Endothelial cell of umbilical vein (primary cell): Measurements from ENCODE around the gene PGAP1. TPM values are rescaled to one million over a fixed set of nuclear protein-coding genes. Genes with fewer than 3 reads are reported as not detected.

ENCODE experiments used
- BruUV-seq: library from RNA; stranded (reverse); fragments of 400-500 nt; replicated peaks from 2 replicates; lab custom pipeline; 2021; lab: Mats Ljungman, UMichigan
- CTCF ChIA-PET: fragments of 300-600, 350-600 bp; sonication (Branson Sonifier 250); formaldehyde crosslinking; loops from one replicate; lab custom pipeline; 2021; ENCODE audit warnings: antibody characterized with exemption, inconsistent platforms; lab: Charles Lee
- POLR2A ChIA-PET: fragments of 300-600, 350-600 bp; sonication (Branson Sonifier 250); formaldehyde crosslinking; loops from one replicate; lab custom pipeline; 2021; ENCODE audit warnings: antibody characterized with exemption, inconsistent platforms; lab: Charles Lee
- DNase-seq: peaks from one replicate; pipeline ENCODE4 v3.0.0-alpha.2; 2011; ENCODE audit warnings: low read depth, low spot score
- FAIRE-seq: peaks from 2 replicates; lab custom pipeline; 2011; peaks lifted over from hg19 to GRCh38; lab: Jason Lieb, UNC
- H2AFZ ChIP-seq: 2 replicates; pipeline ENCODE4 v1.6.0; 2012; ENCODE audit warnings: low read depth, low read length, control low read depth, inconsistent platforms
- H3K27ac ChIP-seq: 2 replicates; pipeline ENCODE4 v1.5.1; 2011; ENCODE audit warnings: low read depth, mild to moderate bottlenecking, control low read depth, low read length, moderate library complexity; ENCODE audit not compliant: insufficient read depth
- H3K27me3 ChIP-seq, 2 experiments: 2 replicates each; pipeline versions ENCODE4 v1.6.0 to v1.6.1; 2011; ENCODE audit warnings: low read length in 2 of 2, mixed read lengths in 1 of 2; ENCODE audit not compliant: control insufficient read depth in 2 of 2, insufficient read depth in 2 of 2
- H3K36me3 ChIP-seq, 2 experiments: 2 replicates in 1 of 2; 3 replicates in 1 of 2; pipeline ENCODE4 v1.5.1; 2011; ENCODE audit warnings: low read length in 2 of 2, mild to moderate bottlenecking in 1 of 2, moderate library complexity in 1 of 2; ENCODE audit not compliant: control insufficient read depth in 2 of 2, insufficient read depth in 2 of 2; ENCODE audit errors: extremely low read depth in 1 of 2
- H3K4me1 ChIP-seq: 3 replicates; pipeline ENCODE4 v1.5.1; 2011; ENCODE audit warnings: mild to moderate bottlenecking, low read length; ENCODE audit not compliant: control insufficient read depth, insufficient read depth; ENCODE audit errors: extremely low read depth
- H3K4me2 ChIP-seq: 2 replicates; pipeline ENCODE4 v1.6.1; 2011; ENCODE audit warnings: low read length, control low read depth, mixed read lengths; ENCODE audit not compliant: insufficient read depth
- H3K4me3 ChIP-seq, 3 experiments: fragments of 200-600 bp in 1 of 3; sonication (generic), shearing (Covaris generic) in 1 of 3; replicated peaks in 1 of 3; 2 replicates each; pipeline ENCODE4 v1.5.1; 2011 to 2016; ENCODE audit warnings: control low read depth in 3 of 3, low read length in 3 of 3, mild to moderate bottlenecking in 2 of 3, inconsistent platforms in 1 of 3, low read depth in 1 of 3, moderate library complexity in 1 of 3; ENCODE audit not compliant: insufficient read depth in 1 of 3
- H3K79me2 ChIP-seq: 2 replicates; pipeline ENCODE4 v1.6.0; 2012; ENCODE audit warnings: low read length, inconsistent platforms; ENCODE audit not compliant: control insufficient read depth, insufficient read depth
- H3K9ac ChIP-seq: replicated peaks from 2 replicates; pipeline ENCODE3; 2011; ENCODE audit warnings: low read length, control low read depth; ENCODE audit not compliant: insufficient read depth; ENCODE audit errors: extremely low read depth
- H3K9me1 ChIP-seq: replicated peaks from 3 replicates; pipeline ENCODE4 v1.6.0; 2011; ENCODE audit warnings: mild to moderate bottlenecking, low read length; ENCODE audit not compliant: control insufficient read depth, insufficient read depth; ENCODE audit errors: extremely low read depth
- H3K9me3 ChIP-seq: replicated peaks from 2 replicates; pipeline ENCODE4 v1.5.1; 2012; ENCODE audit warnings: low read length, inconsistent platforms; ENCODE audit not compliant: control insufficient read depth, insufficient read depth
- H4K20me1 ChIP-seq: replicated peaks from 2 replicates; pipeline ENCODE3; 2011; ENCODE audit warnings: mild to moderate bottlenecking, low read length; ENCODE audit not compliant: control insufficient read depth, insufficient read depth; ENCODE audit errors: extremely low read depth
- CTCF ChIP-seq, 2 donors: IDR thresholded peaks; 1 replicate in 1 of 2; 2 replicates in 1 of 2; pipeline ENCODE4 v1.5.1; 2011; ENCODE audit warnings: low read length in 2 of 2, mild to moderate bottlenecking in 2 of 2, moderate library complexity in 2 of 2, control low read depth in 1 of 2, inconsistent platforms in 1 of 2, low read depth in 1 of 2; ENCODE audit not compliant: insufficient read depth in 1 of 2; ENCODE audit errors: extremely low read depth in 1 of 2
- EZH2 ChIP-seq: IDR thresholded peaks from 2 replicates; pipeline ENCODE4 v1.6.1; 2012; ENCODE audit warnings: borderline replicate concordance, low read depth, mild to moderate bottlenecking, moderate library complexity, low read length, inconsistent platforms; ENCODE audit not compliant: severe bottlenecking
- FOS ChIP-seq: IDR thresholded peaks from 2 replicates; pipeline ENCODE4 v1.6.1; 2011; ENCODE audit warnings: mild to moderate bottlenecking, low read length, moderate library complexity, borderline replicate concordance; ENCODE audit not compliant: insufficient read depth
- GATA2 ChIP-seq: IDR thresholded peaks from 2 replicates; pipeline ENCODE4 v1.7.0; 2011; ENCODE audit warnings: low read depth, mild to moderate bottlenecking, moderate library complexity, mixed read lengths, low read length; ENCODE audit not compliant: insufficient read length, insufficient read depth
- JUN ChIP-seq: IDR thresholded peaks from 2 replicates; pipeline ENCODE4 v1.6.1; 2011; ENCODE audit warnings: borderline replicate concordance, low read depth; ENCODE audit not compliant: insufficient read length, insufficient read depth
- MAX ChIP-seq: IDR thresholded peaks from 2 replicates; pipeline ENCODE4 v1.6.1; 2011; ENCODE audit not compliant: insufficient read depth, insufficient read length
- MYC ChIP-seq: IDR thresholded peaks from one replicate; pipeline ENCODE4 v1.6.1; 2011; ENCODE audit warnings: mild to moderate bottlenecking, low read depth, low read length
- POLR2A ChIP-seq: IDR thresholded peaks from 2 replicates; pipeline ENCODE4 v1.6.1; 2012; ENCODE audit warnings: low read depth, mild to moderate bottlenecking, control low read depth, low read length
- POLR2AphosphoS5 ChIP-seq: IDR thresholded peaks from 2 replicates; pipeline ENCODE4 v1.6.1; 2012; ENCODE audit warnings: low read depth, mild to moderate bottlenecking, control low read depth, low read length, moderate library complexity; ENCODE audit not compliant: insufficient read depth
- dilution Hi-C: fragments of 300-500 bp; cut with MboI; formaldehyde crosslinking; loops from one replicate; pipeline ENCODE4 v1.15.0; 2019; ENCODE audit warnings: low sequenced_read_pairs; ENCODE audit not compliant: extremely low pct_ligation_motif_present
- intact Hi-C: fragments of 100-400 bp; cut with micrococcal nuclease; formaldehyde crosslinking; loops from one replicate; pipeline ENCODE4 v1.10.0; 2022
- polyA plus RNA-seq, 4 experiments: library from polyadenylated mRNA; depleted of rRNA in 3 of 4; stranded (reverse) in 3 of 4; unstranded in 1 of 4; fragments of >200 nt; gene quantifications; 2 replicates each; pipeline versions ENCODE4 v1.2.1 to v1.2.3, GENCODE V29; 2011 to 2012; ENCODE audit warnings: missing spikeins in 1 of 4
- total RNA-seq: library from RNA; stranded (reverse); gene quantifications from 2 replicates; pipeline ENCODE4 v1.2.3, GENCODE V29; 2021

The PGAP1 gene
- total and polyA plus RNA-seq, 2 donors (not counting 3 experiments of a cell fraction or from before 2014, with no cell fraction given) = 3.9 to 9.8 TPM

GRCh38 chr2:196875414-196875813, 51.1 kb downstream of the PGAP1 start:
- intact Hi-C loops (no loop called here), dilution Hi-C loops (no loop called here)
- no peaks in the 10 kb centered on the region for H3K4me1 ChIP-seq
- no peaks in the 10 kb centered on the region for H3K79me2 ChIP-seq
- no peaks in the 10 kb centered on the region for H3K9me3 ChIP-seq
- no peak overlapping the region for H3K9ac ChIP-seq
- DNase-seq (no peak), FAIRE-seq (no peak)
- POLR2A ChIA-PET = no interaction called here
- H3K4me3 ChIP-seq = no peak overlapping the region
- no TSS peak for BruUV-seq
- no peak overlapping the region for H3K27ac ChIP-seq
- no peak for TF ChIP-seq POLR2AphosphoS5
- no peak for TF ChIP-seq MYC
- TF ChIP-seq MAX = no peak
- no peak for TF ChIP-seq POLR2A
- no peak for TF ChIP-seq FOS
- no peak for TF ChIP-seq EZH2
- no peak for TF ChIP-seq CTCF (IDR thresholded peaks at IDR 0.05; ENCODE audit: extremely low read depth in 1 of 2, insufficient read depth in 1 of 2, low read depth in 1 of 2, low read length in 2 of 2)
- no peak for TF ChIP-seq GATA2
- TF ChIP-seq JUN = no peak
- no peaks in the 10 kb centered on the region for H3K27me3 ChIP-seq
- peaks cover 2% of the 10 kb centered on the region for H3K9me1 ChIP-seq
- H2AFZ ChIP-seq = no peak overlapping the region
- H4K20me1 ChIP-seq = no peaks in the 10 kb centered on the region
- peaks cover 2 to 3% of the 10 kb centered on the region in 2 experiments for H3K36me3 ChIP-seq
- CTCF ChIA-PET = no interaction called here
- H3K4me2 ChIP-seq = no peak overlapping the region
